ENCODE measurements around the gene PRRC2C. TPM values are rescaled to one million over a fixed set of nuclear protein-coding genes. Genes with fewer than 3 reads are reported as not detected.

The PRRC2C gene
- total and polyA plus RNA-seq, 4 donors = 13.6 to 41.9 (median 34.4) TPM

- no peak for DNase-seq (ENCODE audit: low spot score)
- no peaks in the 10 kb centered on the region for H3K27me3 ChIP-seq (ENCODE audit: control insufficient read depth in 4 of 4, insufficient read depth in 4 of 4, low read length in 3 of 4)
- no peak overlapping the region for H3K27ac ChIP-seq (ENCODE audit: low read depth in 1 of 2, low read length in 2 of 2)
Measured at GRCh38 chr1:171628225-171628624, 142.9 kb downstream of the PRRC2C start.

More at GRCh38 chr1:171628225-171628624, 142.9 kb downstream of the PRRC2C start:
- H3K4me3 ChIP-seq (ENCODE audit: low read depth in 1 of 3, low read length in 3 of 3) = no peak overlapping the region
- WGBS = 94% methylated on average over 2 of the region's 2 CpGs
- H3K9ac ChIP-seq (ENCODE audit: low read depth in 1 of 2, low read length in 2 of 2) = no peak overlapping the region
- no peaks in the 10 kb centered on the region for H3K4me1 ChIP-seq (ENCODE audit: control insufficient read depth in 4 of 4, insufficient read depth in 4 of 4, low read length in 3 of 4)
- no peaks in the 10 kb centered on the region for H3K9me3 ChIP-seq (ENCODE audit: control insufficient read depth in 4 of 4, low read length in 3 of 4)
- no peaks in the 10 kb centered on the region for H3K36me3 ChIP-seq (ENCODE audit: control insufficient read depth in 4 of 4, insufficient read depth in 3 of 4, low read depth in 1 of 4, low read length in 3 of 4)
- TF ChIP-seq ZBTB33 (IDR thresholded peaks at IDR 0.05) (no peak), HNF4A (conservative IDR thresholded peaks at IDR 0.05) (no peak), TAF1 (conservative IDR thresholded peaks at IDR 0.05) (no peak), RXRA (IDR thresholded peaks at IDR 0.05) (no peak), JUND (IDR thresholded peaks at IDR 0.05) (no peak), NR2F2 (IDR thresholded peaks at IDR 0.05) (no peak), GABPA (IDR thresholded peaks at IDR 0.05 in 1 of 2, conservative IDR thresholded peaks at IDR 0.05 in 1 of 2) (no peak), EGR1 (IDR thresholded peaks at IDR 0.05; ENCODE audit: low read depth in 2 of 2) (no peak), YY1 (IDR thresholded peaks at IDR 0.05) (no peak), HNF4G (IDR thresholded peaks at IDR 0.05) (no peak), RAD21 (IDR thresholded peaks at IDR 0.05) (no peak), FOXA2 (IDR thresholded peaks at IDR 0.05) (no peak), MAX (IDR thresholded peaks at IDR 0.05) (no peak), FOXA1 (IDR thresholded peaks at IDR 0.05) (no peak), SP1 (IDR thresholded peaks at IDR 0.05) (no peak)
- TF ChIP-seq, protein P1, sequence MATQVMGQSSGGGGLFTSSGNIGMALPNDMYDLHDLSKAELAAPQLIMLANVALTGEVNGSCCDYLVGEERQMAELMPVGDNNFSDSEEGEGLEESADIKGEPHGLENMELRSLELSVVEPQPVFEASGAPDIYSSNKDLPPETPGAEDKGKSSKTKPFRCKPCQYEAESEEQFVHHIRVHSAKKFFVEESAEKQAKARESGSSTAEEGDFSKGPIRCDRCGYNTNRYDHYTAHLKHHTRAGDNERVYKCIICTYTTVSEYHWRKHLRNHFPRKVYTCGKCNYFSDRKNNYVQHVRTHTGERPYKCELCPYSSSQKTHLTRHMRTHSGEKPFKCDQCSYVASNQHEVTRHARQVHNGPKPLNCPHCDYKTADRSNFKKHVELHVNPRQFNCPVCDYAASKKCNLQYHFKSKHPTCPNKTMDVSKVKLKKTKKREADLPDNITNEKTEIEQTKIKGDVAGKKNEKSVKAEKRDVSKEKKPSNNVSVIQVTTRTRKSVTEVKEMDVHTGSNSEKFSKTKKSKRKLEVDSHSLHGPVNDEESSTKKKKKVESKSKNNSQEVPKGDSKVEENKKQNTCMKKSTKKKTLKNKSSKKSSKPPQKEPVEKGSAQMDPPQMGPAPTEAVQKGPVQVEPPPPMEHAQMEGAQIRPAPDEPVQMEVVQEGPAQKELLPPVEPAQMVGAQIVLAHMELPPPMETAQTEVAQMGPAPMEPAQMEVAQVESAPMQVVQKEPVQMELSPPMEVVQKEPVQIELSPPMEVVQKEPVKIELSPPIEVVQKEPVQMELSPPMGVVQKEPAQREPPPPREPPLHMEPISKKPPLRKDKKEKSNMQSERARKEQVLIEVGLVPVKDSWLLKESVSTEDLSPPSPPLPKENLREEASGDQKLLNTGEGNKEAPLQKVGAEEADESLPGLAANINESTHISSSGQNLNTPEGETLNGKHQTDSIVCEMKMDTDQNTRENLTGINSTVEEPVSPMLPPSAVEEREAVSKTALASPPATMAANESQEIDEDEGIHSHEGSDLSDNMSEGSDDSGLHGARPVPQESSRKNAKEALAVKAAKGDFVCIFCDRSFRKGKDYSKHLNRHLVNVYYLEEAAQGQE (IDR thresholded peaks at IDR 0.05) = no peak
- TF ChIP-seq, protein P2, sequence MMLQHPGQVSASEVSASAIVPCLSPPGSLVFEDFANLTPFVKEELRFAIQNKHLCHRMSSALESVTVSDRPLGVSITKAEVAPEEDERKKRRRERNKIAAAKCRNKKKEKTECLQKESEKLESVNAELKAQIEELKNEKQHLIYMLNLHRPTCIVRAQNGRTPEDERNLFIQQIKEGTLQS (IDR thresholded peaks at IDR 0.05) = no peak
- TF ChIP-seq, protein P3, sequence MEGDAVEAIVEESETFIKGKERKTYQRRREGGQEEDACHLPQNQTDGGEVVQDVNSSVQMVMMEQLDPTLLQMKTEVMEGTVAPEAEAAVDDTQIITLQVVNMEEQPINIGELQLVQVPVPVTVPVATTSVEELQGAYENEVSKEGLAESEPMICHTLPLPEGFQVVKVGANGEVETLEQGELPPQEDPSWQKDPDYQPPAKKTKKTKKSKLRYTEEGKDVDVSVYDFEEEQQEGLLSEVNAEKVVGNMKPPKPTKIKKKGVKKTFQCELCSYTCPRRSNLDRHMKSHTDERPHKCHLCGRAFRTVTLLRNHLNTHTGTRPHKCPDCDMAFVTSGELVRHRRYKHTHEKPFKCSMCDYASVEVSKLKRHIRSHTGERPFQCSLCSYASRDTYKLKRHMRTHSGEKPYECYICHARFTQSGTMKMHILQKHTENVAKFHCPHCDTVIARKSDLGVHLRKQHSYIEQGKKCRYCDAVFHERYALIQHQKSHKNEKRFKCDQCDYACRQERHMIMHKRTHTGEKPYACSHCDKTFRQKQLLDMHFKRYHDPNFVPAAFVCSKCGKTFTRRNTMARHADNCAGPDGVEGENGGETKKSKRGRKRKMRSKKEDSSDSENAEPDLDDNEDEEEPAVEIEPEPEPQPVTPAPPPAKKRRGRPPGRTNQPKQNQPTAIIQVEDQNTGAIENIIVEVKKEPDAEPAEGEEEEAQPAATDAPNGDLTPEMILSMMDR (IDR thresholded peaks at IDR 0.05; ENCODE audit: low read depth, low read length, missing input control) = no peak

All from liver (tissue), 9 donors.